AG04449 (cell line): ENCODE data around the gene BBS4.
A peak's percentile ranks its signal among the peaks of the same experiment; 100 is the strongest.

Experiments used
- CTCF ChIA-PET: fragments of 350-600 bp; formaldehyde crosslinking; extraction: SDS; loops from one replicate; lab custom pipeline; 2021; ENCODE audit warnings: antibody characterized with exemption; lab: Yijun Ruan, JAX
- POLR2A ChIA-PET: fragments of 400-600, 350-600 bp; formaldehyde crosslinking; extraction: SDS; loops from one replicate; lab custom pipeline; 2020; ENCODE audit warnings: antibody characterized with exemption, inconsistent platforms; lab: Yijun Ruan, JAX
- DNase-seq: peaks from one replicate; pipeline ENCODE4 v3.0.0-alpha.2; 2010; ENCODE audit warnings: low read depth, low spot score
- H3K4me3 ChIP-seq: 2 replicates; pipeline ENCODE4 v1.5.1; 2011; ENCODE audit warnings: low read depth, mild to moderate bottlenecking, control low read depth, low read length
- CTCF ChIP-seq: IDR thresholded peaks from one replicate; pipeline ENCODE4 v1.5.1; 2011; ENCODE audit warnings: mild to moderate bottlenecking, moderate library complexity, low read length, control low read depth, inconsistent platforms; ENCODE audit not compliant: insufficient read depth; ENCODE audit errors: missing control alignments

The BBS4 gene

GRCh38 chr15:72774696-72775383 lies 88.8 kb downstream of the BBS4 start:
- DNase-seq: no peak
- ChIA-PET POLR2A (no interaction called here), CTCF (no interaction called here)
- no peak for TF ChIP-seq CTCF
- no peak overlapping the region for H3K4me3 ChIP-seq

GRCh38 chr15:72778796-72779195 lies 92.8 kb downstream of the BBS4 start:
- H3K4me3 ChIP-seq: no peak overlapping the region
- ChIA-PET POLR2A (no interaction called here), CTCF (interaction anchor here (1.2 to 3.2 kb wide), 4 partner anchors 19 to 303 kb away, joined by 3 to 11 read pairs (median 3); no protein-coding TSS in a partner anchor)
- TF ChIP-seq CTCF: no peak
- no peak for DNase-seq

GRCh38 chr15:72781631-72782030 lies 95.6 kb downstream of the BBS4 start:
- CTCF ChIA-PET: no interaction called here
- no peak for TF ChIP-seq CTCF
- no peak overlapping the region; the same call in 1 of the 2 replicates for H3K4me3 ChIP-seq
- DNase-seq: no peak
- POLR2A ChIA-PET: no interaction called here

- H3K4me3 ChIP-seq: peak overlapping the region; percentile 92
- no peak for DNase-seq
- TF ChIP-seq CTCF: no peak
- ChIA-PET CTCF (interaction anchor here (1.4 kb wide), 1 partner anchor 70 kb away, joined by 3 read pairs; no protein-coding TSS in a partner anchor), POLR2A (interaction anchor here (0.7 kb wide), 1 partner anchor 48 kb away, joined by 5 read pairs; no protein-coding TSS in a partner anchor)
These were observed 96.4 kb downstream of the BBS4 start for GRCh38 chr15:72782274-72783003.

- ChIA-PET CTCF (interaction anchor here (1.4 to 1.6 kb wide), 2 partner anchors 18 to 70 kb away, joined by 3 to 6 read pairs; no protein-coding TSS in a partner anchor), POLR2A (interaction anchor here (0.7 kb wide), 1 partner anchor 49 kb away, joined by 5 read pairs; no protein-coding TSS in a partner anchor)
- peak overlapping the region; percentile 92 for H3K4me3 ChIP-seq
- no peak for DNase-seq
- TF ChIP-seq CTCF: no peak
These were observed 97.1 kb downstream of the BBS4 start for GRCh38 chr15:72783004-72783639.
